Measurements from ENCODE around the gene DAZAP1.

The DAZAP1 gene

DNA sequence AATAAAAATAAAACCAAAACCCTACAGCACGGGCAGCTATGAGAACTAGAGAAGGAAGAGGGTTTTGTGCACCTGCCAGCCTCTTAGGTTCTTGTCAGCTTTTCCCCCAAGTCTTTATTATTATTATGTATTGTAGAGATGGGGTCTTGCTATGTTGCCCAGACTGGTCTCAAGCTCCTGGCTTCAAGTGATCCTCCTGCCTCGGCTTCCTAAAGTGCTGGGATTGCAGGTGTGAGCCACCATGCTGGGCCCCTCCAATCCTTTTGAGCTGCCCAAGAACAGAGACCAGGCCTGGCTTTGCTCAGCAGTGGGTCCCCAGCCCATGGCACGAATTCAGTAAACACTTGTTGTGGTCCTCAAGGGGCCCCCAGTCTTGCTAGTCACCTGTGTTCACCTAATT, 25.1 kb upstream of the DAZAP1 start:
- TF ChIP-seq, protein P1, sequence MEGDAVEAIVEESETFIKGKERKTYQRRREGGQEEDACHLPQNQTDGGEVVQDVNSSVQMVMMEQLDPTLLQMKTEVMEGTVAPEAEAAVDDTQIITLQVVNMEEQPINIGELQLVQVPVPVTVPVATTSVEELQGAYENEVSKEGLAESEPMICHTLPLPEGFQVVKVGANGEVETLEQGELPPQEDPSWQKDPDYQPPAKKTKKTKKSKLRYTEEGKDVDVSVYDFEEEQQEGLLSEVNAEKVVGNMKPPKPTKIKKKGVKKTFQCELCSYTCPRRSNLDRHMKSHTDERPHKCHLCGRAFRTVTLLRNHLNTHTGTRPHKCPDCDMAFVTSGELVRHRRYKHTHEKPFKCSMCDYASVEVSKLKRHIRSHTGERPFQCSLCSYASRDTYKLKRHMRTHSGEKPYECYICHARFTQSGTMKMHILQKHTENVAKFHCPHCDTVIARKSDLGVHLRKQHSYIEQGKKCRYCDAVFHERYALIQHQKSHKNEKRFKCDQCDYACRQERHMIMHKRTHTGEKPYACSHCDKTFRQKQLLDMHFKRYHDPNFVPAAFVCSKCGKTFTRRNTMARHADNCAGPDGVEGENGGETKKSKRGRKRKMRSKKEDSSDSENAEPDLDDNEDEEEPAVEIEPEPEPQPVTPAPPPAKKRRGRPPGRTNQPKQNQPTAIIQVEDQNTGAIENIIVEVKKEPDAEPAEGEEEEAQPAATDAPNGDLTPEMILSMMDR (IDR thresholded peaks at IDR 0.05; ENCODE audit: insufficient read depth, low read length, missing control alignments): no peak
- H3K4me3 ChIP-seq (ENCODE audit: low read depth, low read length): no peak overlapping the region
- POLR2A ChIA-PET: no interaction called here
- CTCF ChIA-PET: interaction anchor here (0.7 to 1.7 kb wide), 8 partner anchors 9 to 116 kb away, joined by 3 to 6 read pairs (median 4); no protein-coding TSS in a partner anchor
- DNase-seq (ENCODE audit: low read depth, low spot score): no peak

DNA sequence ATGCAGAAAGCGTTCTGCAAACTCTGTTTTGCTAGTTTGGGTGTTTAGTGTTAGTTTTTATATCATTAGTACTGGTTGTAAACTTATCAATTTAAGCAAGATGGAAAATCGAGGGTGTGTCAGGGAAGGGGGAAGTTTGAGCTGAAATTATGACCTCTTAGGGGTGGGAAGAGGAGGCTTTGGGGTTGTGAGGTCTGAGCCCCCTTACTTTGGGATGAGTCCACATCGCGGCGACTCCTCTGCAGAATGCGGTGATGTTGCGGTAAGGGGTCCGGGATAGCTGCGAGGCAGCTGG, 24.4 kb upstream of the DAZAP1 start:
- ChIA-PET CTCF (interaction anchor here (0.7 to 1.7 kb wide), 7 partner anchors 10 to 140 kb away, joined by 3 to 6 read pairs (median 4); no protein-coding TSS in a partner anchor), POLR2A (interaction anchor here (0.8 to 1.0 kb wide), 4 partner anchors 8 to 28 kb away, joined by 3 to 6 read pairs (median 5); a partner anchor contains a TSS)
- peak; percentile 45 for DNase-seq (ENCODE audit: low read depth, low spot score)
- TF ChIP-seq, protein P1 (IDR thresholded peaks at IDR 0.05; ENCODE audit: insufficient read depth, low read length, missing control alignments): no peak
- H3K4me3 ChIP-seq (ENCODE audit: low read depth, low read length): no peak overlapping the region

DNA sequence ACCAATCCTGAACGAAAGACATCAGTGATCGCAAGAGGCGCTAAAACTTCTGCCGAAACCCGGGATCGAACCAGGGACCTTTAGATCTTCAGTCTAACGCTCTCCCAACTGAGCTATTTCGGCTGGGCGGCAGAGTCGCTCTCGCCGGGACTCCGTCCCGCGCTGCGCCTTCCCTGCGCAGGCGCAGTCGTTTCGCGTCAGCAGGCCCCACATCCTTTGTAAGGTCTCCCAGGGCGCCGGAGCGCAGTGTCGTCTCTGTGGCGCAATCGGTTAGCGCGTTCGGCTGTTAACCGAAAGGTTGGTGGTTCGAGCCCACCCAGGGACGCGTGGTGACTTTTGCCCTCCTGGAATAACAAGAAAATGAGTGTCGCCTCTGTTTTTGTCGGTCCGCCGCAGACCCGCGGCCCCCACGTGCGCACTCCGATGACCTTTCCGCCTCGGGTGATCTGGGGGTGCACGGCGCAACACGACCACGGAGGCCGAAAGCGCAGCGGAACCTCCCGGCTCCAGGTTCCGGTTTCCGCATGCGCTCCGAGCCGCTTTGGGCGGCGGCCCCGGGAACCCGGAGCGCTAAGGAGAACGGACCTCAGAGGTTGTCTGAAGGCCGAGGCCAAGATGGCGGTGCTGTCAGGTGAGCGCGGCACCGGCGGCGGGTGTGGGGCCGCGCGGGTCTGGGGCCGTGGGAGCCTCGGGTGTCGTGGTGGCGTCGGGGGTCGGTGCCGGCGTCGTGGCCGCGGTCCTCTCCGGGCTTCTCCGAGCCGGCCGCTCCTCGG, 23.9 kb upstream of the DAZAP1 start, which contains the start of gene NDUFS7:
Gene NDUFS7, plus strand, starts transcription at position 596 of the 773 bp plus-strand sequence. Its CDS starts 20 bp downstream, at position 616.
- TF ChIP-seq, protein P1 (IDR thresholded peaks at IDR 0.05; ENCODE audit: insufficient read depth, low read length, missing control alignments): peak; percentile 3
- peak; percentile 65 for DNase-seq (ENCODE audit: low read depth, low spot score)
- ChIA-PET POLR2A (interaction anchor here (0.8 to 1.0 kb wide), 4 partner anchors 8 to 29 kb away, joined by 3 to 6 read pairs (median 5); a partner anchor contains a TSS), CTCF (interaction anchor here (0.7 to 1.7 kb wide), 7 partner anchors 10 to 140 kb away, joined by 3 to 6 read pairs (median 4); no protein-coding TSS in a partner anchor)
- peak within 1 kb of the TSS; percentile 92 for H3K4me3 ChIP-seq (ENCODE audit: low read depth, low read length)

DNA sequence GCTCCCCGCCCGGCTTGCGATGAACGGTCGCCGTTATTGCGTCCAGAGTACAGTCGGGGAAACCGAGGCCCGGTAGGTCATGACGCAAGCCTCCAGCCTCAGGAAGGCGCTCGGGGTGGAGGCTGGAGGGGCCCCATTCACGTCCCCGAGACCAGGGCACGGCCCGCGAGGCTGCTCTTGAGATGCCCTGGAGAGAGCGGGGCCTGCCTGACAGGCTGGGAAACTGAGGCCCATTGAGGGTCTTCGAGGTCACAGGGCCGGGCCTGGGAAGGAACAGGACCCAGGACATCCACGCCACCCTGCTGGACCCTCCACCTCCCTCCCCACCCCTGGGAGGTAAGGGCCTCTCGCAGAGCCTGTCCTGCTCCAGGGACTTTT, 23.3 kb upstream of the DAZAP1 start:
- TF ChIP-seq, protein P1 (IDR thresholded peaks at IDR 0.05; ENCODE audit: insufficient read depth, low read length, missing control alignments): no peak
- H3K4me3 ChIP-seq (ENCODE audit: low read depth, low read length): peak overlapping the region; percentile 92
- CTCF ChIA-PET: interaction anchor here (1.1 kb wide), 1 partner anchor 105 kb away, joined by 3 read pairs; no protein-coding TSS in a partner anchor
- POLR2A ChIA-PET: no interaction called here
- no peak for DNase-seq (ENCODE audit: low read depth, low spot score)

DNA sequence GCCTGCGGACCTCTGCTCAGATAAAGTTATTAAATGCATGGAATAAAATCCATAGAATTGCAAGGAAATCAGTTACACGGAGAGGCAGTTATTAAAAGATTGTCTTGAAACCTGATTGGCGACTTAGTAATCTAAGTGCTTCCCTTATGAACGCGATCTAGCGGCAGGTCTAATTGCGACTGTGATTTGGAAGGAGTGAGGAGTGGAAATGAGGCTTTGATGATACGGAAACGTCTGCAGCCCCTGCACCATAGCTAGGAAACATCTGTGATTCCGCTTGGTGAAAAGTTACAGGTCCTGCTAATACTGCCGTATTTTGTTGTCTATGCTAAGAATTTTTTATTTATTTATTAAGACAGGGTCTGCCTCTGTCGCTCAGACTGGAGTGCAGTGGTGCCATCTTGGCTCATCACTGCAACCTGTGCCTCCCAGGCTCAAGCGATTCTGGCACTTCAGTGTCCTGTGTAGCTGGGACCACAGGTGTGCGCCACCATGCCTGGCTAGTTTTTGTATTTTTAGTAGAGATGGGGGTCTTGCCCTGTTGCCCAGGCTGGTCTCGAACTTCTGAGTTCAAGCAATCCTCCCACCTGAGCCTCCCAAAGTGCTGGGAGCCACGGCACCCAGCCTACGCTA, 22.8 kb upstream of the DAZAP1 start:
- ChIA-PET CTCF (interaction anchor here (1.1 kb wide), 1 partner anchor 106 kb away, joined by 3 read pairs; no protein-coding TSS in a partner anchor), POLR2A (no interaction called here)
- TF ChIP-seq, protein P1 (IDR thresholded peaks at IDR 0.05; ENCODE audit: insufficient read depth, low read length, missing control alignments): no peak
- no peak for DNase-seq (ENCODE audit: low read depth, low spot score)
- peak overlapping the region; percentile 92 for H3K4me3 ChIP-seq (ENCODE audit: low read depth, low read length)

DNA sequence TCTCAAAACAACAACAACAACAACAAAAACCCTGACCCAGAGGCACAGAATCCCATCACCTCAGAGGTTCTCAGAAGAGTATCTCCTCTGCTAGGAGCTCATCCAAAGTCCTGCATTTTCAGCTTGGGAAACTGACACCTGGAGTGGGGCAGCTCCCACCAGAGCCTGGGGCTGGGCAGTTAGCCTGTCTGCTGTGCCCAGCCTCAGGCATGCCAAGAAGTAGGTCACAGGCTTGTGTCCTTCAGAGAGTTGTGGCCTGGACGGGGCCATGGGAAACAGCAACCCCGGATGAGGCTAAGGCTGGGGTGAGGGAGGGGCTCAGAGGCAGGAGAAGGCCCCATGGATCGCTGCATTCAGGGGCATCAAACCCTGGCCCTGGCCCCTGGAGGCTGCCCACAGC, 21.6 kb upstream of the DAZAP1 start:
- DNase-seq (ENCODE audit: low read depth, low spot score): no peak
- CTCF ChIA-PET: interaction anchor here (1.0 kb wide), 2 partner anchors 12 to 59 kb away, joined by 3 to 5 read pairs; no protein-coding TSS in a partner anchor
- POLR2A ChIA-PET: no interaction called here
- H3K4me3 ChIP-seq (ENCODE audit: low read depth, low read length): no peak overlapping the region
- TF ChIP-seq, protein P1 (IDR thresholded peaks at IDR 0.05; ENCODE audit: insufficient read depth, low read length, missing control alignments): no peak
